Astrocyte of the cerebellum (primary cell): ENCODE results near the gene NOBOX.
"Not testable (repeated sequence)": the region's sequence is repeated elsewhere in the genome, so short reads cannot be mapped to it uniquely, and the experiment has no call there.

ENCODE experiments used
- DNase-seq: peaks from one replicate; pipeline ENCODE4 v3.0.0-alpha.2; 2011; ENCODE audit warnings: low read depth
- H3K4me3 ChIP-seq: 2 replicates; pipeline ENCODE4 v1.5.1; 2011; ENCODE audit warnings: mild to moderate bottlenecking, low read depth, low read length, moderate library complexity
- CTCF ChIP-seq: IDR thresholded peaks from 2 replicates; pipeline ENCODE4 v1.5.1; 2012; ENCODE audit warnings: low read length, low read depth, moderate library complexity, mild to moderate bottlenecking; ENCODE audit errors: missing control alignments
- in situ Hi-C: cut with HindIII; loops from 2 replicates; pipeline ENCODE4 v1.10.0; 2017; ENCODE audit warnings: low sequenced_read_pairs

NOBOX gene

DNA sequence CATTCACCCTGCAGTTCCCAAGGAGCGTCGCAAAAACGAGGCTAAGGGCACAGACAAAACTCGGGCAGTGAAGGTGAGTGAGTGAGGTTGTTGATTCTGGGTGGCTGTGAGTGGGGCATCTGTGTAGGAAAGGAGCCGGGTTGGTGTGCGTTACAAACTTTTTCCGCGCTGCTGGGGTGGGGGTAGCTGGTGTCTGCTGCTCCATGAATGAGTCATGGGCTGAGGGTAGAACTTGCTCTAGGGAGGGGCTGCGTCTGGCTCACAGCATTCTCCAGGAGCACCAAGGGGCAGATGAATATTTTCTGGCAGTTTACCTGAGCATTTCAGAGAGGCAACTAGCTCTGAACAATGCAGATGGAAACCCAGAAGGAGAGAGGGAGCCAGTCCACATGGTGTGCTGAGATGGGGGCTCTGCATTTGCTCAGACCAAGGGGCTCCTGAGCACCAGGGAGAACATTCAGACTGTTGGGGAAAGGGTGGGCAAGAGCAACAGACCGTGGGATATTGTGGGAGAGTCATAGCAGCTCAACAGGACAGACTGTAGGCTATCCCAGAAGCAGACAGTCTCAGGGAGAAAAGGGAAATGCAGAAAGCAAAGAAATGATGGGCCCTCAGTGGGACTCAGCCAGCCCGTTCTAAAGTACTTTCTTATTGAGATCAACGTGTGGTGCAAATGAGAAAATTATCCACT is 18.8 kb downstream of the NOBOX start:
- in situ Hi-C loops: no loop called here
- no peak for DNase-seq
- no peak for TF ChIP-seq CTCF
- H3K4me3 ChIP-seq: no peak overlapping the region

DNA sequence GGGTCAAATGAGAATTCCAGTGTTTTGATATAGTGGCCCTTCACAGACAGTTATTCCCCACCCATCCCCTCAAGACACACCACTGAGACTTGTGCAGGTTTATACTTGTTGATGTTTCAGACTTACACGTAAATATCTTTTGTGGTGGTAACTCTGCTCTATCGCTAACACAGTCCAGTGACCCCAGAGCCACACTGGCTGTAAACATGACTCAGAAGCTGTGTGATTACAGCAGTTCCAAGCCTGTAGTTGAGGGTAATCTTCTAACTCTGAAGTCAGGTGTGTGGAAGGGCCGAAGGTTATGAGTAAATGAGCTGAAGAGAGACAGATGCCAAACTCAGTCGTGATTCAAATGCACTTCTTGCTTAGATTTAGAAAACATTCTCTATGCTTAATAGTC is 19.4 kb downstream of the NOBOX start:
- no peak for DNase-seq
- in situ Hi-C loops: no loop called here
- no peak overlapping the region for H3K4me3 ChIP-seq
- no peak for TF ChIP-seq CTCF

GRCh38 chr7:144379776-144380384 is 23.6 kb downstream of the NOBOX start:
- DNase-seq: no peak
- no peak for TF ChIP-seq CTCF
- H3K4me3 ChIP-seq: no peak overlapping the region
- in situ Hi-C loops: no loop called here

GRCh38 chr7:144378651-144379050 is 24.8 kb downstream of the NOBOX start:
- in situ Hi-C loops: no loop called here
- H3K4me3 ChIP-seq: no peak overlapping the region
- no peak for DNase-seq
- TF ChIP-seq CTCF: no peak

GRCh38 chr7:144369221-144369620 is 34.3 kb downstream of the NOBOX start:
- DNase-seq, H3K4me3 ChIP-seq, in situ Hi-C loops: not testable (repeated sequence)

DNA sequence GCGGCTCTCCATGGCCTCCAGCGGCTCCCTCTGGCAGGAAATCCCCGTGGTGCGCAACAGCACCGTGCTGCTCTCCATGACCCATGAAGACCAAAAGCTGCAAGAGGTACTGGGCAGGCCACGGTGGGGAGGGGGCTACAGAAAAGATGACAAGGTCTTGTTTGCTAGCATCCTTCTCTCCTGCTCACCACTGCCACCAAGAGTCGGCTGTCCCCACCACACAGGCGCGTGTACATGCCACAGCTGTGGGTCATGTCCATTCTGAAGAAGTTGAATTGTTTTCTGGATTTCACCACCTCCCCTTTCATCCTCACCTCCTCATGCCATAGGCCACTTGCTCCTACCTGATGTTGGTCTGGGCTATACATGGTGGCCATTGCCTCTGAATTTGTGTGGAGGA is 36.2 kb downstream of the NOBOX start:
- in situ Hi-C loops, H3K4me3 ChIP-seq, DNase-seq: not testable (repeated sequence)

DNA sequence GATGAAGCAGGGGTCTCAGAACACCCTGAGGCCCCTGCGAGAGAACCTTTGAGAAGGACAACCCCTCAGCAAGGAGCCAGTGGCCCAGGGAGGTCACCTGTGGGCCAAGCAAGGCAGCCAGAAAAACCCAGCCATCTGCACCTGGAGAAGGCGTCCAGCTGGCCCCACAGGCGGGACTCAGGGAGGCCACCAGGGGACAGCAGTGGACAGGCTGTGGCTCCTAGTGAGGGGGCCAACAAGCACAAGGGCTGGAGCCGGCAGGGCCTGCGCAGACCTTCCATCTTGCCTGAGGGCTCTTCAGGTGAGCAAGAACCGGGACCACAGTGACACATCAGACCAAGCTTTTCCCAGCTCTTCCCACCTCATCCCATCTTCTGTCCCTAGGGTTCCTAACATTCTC is 38.0 kb downstream of the NOBOX start:
- in situ Hi-C loops, DNase-seq, H3K4me3 ChIP-seq: not testable (repeated sequence)

DNA sequence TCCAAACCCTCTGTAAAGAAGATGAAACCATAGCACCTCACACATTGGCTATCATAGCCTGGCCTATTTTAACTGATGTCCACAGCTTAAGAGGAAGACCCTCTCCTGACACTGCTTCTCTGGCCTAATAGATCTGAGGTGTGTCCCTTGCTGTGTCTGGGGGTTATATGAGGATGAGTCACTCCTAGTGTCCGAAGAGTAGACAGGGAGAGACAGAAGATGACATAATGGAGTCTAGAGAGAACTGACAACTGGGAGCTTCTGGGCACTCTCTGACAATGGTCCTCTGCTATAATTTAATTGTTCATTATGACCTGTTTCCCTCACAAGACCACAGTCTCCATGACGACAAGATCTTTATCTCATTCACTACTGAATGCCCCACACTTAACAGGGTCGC is 41.4 kb downstream of the NOBOX start:
- DNase-seq, in situ Hi-C loops: not testable (repeated sequence)

DNA sequence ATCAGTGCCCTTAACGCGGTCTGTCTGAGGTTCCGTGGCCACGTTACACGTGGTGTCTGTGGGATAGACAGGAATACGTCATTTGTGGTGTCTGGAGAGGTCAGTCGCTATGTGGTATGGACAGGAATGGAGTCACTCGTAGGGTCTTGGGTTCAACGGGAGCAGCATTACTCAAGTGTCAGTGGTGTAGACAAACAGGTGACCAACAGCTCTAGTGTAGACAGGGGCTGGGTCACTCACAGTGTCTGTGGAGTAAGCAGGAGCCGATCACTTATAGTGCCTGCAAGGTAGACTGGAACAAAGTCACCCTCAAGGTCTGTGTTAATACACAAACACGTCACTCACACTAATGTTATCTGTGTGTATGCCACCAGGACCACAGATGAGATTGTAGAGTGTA is 46.6 kb downstream of the NOBOX start:
- in situ Hi-C loops, H3K4me3 ChIP-seq, DNase-seq: not testable (repeated sequence)

More for the DNA sequence above, 41.4 kb downstream of the NOBOX start:
- not testable (repeated sequence) for H3K4me3 ChIP-seq

DNA sequence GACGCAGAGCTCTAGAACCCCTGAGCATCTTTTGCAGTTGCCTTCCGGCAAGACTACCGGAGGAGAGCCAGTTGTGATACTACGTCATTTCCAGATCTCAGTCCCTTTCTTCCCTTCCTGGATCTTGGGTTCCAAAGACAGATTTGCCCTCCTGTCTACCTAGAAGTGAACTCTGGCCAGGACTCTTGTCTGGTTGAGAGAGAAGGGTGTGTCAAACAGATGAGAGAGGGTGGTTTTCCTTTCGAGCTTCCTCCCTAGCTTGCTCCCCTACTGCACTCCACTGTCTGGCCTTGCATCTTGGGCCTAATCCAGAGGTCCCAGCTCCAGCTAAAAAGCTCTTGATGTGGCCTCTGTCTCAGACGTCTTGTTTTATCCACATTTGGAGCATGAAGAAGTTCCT is 47.3 kb downstream of the NOBOX start:
- H3K4me3 ChIP-seq, DNase-seq, in situ Hi-C loops: not testable (repeated sequence)

DNA sequence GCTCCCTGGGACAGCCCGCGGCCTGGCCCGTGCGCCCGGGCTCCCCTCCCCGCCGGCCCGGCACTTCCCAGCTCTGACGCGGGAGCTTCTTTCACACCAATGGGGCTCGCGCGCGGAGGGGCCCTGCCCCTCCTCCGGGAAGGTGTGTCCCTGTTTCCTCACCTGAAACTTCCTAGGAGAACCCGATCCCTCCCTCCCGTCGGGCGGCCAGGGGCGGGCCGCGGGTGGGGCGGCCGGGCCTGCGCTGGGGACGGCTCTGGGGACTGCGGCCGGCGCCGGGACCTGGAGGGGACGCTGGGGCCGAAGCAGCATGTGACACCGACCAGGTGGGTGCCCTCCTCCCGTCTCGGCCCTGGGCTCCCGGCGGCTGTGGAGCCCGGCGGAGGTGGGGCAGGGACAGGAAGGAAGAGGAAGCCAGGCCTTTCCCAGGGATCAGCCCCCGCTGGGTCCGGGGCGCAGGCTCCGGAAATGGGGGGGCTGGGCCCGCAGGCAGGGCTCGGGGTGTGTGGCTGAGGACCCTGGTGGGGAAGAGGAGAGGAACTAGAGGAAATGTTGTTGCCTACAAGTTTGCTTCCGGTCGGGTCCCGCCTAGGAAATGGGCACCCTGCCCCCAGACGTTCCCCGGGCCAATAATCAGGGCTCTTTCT is 48.2 kb downstream of the NOBOX start, which contains the start of gene ARHGEF5:
Gene ARHGEF5, plus strand, starts transcription at position 227 of the 647 bp plus-strand sequence. CDS start 7,268 bp downstream, outside the sequence.
- in situ Hi-C loops, DNase-seq, H3K4me3 ChIP-seq: not testable (repeated sequence)

DNA sequence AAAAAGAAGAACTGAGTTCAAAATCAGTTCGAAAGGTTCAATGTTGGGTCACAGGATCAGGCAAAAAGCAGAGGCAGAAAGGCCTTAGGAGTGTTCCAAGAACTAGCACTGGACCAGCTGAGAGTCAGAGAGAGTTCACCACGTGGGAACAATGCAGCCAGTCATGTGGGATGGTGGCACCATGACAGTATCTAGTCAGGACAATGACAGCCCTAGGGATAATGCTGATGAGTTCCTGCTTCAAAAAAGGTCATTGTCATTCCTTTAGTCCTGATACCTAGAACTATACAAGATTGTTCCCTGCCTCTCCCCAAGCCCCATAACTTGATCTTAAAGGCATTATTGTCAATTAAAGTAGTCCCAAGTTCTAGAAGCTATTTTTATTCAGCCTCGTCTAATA is 51.8 kb downstream of the NOBOX start:
- in situ Hi-C loops, H3K4me3 ChIP-seq, DNase-seq: not testable (repeated sequence)

GRCh38 chr7:144348625-144349024 is 54.9 kb downstream of the NOBOX start:
- in situ Hi-C loops, H3K4me3 ChIP-seq, DNase-seq: not testable (repeated sequence)
